HG03575 (cell line): ENCODE data around the gene FAM180B.
A peak's percentile ranks its signal among the peaks of the same experiment; 100 is the strongest.

Source experiments
- ATAC-seq: cut with Tn5 transposase; IDR thresholded peaks from one replicate; pipeline ENCODE4 v1.9.1; 2021; ENCODE audit not compliant: unreplicated experiment, insufficient number of reproducible peaks, low FRiP score; ENCODE audit errors: extremely low read depth

The FAM180B gene

DNA sequence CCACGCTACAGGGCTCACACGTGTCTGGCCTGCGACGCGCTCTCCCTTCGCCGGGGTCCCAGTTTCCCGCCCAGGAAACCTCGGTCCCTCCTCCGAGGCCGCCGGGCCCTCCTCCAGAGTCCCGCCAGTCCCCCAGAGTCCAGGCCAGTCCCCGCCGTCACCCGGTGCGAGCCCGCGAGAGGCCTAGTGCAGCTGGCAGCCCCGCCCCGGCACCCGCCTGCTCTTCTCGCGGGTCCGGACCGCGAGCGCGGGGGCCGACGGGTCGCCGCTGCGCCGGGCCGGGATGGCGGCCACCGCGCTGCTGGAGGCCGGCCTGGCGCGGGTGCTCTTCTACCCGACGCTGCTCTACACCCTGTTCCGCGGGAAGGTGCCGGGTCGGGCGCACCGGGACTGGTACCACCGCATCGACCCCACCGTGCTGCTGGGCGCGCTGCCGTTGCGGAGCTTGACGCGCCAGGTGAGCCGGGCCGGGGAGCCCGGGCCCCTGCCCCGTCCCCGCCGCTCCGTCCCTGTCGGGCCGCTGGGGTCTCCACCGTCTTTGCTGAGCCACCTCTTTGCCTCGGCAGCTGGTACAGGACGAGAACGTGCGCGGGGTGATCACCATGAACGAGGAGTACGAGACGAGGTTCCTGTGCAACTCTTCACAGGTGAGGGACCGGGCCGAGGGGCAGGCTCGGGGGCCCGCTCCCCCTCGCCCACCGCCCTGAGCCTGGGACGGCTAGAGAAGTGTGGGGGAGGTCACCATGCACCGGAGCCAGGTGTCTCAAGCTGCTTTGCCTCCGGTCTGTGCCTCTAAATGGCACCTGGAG lies 20.9 kb upstream of the FAM180B start, which contains the start of gene PTPMT1:
TSS of gene PTPMT1 (plus strand) at position 260 of the 809 bp plus-strand sequence. CDS start at position 284, 24 bp downstream.
- no peak for ATAC-seq

- ATAC-seq = no peak
These were observed 20.3 kb upstream of the FAM180B start for GRCh38 chr11:47566149-47566698.

DNA sequence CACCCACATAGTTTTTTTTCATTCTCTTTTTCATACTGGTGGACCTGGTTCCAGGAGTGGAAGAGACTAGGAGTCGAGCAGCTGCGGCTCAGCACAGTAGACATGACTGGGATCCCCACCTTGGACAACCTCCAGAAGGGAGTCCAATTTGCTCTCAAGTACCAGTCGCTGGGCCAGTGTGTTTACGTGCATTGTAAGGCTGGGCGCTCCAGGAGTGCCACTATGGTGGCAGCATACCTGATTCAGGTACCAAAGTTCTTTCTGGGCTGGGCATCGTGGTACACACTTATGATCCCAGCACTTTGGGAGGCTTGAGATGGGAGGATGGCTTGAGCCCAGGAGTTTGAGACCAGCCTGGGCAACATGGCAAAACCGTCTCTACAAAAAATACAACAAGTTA lies 16.8 kb upstream of the FAM180B start:
- ATAC-seq = no peak

GRCh38 chr11:47570651-47571356 lies 15.7 kb upstream of the FAM180B start:
- ATAC-seq = no peak

GRCh38 chr11:47571357-47571729 lies 15.1 kb upstream of the FAM180B start:
- no peak for ATAC-seq

GRCh38 chr11:47571895-47572294 lies 14.6 kb upstream of the FAM180B start:
- ATAC-seq = no peak

DNA sequence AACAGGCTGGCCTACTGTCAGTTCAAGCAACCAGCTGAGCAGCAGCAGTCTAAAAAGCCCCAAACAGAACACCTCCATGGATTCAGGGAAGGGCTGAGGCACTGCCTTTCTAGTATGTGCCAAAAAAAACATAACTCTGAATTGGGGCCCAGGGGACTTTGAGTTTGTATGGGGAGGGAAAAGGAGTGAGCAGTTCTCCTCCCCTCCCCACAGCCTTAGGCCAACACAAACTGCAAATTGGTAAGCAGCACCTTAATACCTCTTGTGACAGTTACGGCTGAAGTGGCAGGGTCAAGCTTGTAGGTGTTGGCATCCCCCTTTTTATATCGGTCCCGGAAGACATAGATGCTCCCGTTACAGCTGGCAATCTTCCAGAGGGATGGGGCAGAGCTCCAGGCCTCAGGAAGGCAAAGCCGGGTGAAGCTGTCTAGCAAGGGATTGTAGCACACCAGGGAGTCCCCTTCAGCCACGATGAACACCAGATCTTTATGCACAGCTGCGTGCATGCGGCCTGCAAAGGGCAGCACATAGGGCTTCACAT lies 13.7 kb upstream of the FAM180B start:
- no peak for ATAC-seq

DNA sequence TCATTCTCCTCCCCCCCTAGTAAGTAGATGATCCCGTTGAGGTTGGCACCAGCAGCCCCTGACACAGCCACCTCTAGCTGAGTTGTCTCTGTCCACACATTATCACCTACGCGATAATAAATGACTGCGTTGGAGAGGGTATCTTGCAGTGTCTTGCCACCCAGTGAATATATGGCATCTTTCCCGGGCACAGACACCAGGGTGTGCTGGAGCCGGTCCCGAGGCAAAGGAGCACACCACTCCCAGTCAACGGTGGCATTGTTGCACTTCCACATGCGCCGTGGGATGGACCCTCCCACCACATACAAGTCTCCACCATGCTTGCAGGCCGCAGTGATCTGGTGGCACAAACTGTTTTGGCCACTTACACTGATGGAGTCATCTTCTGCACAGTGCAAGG lies 13.2 kb upstream of the FAM180B start:
- ATAC-seq = no peak

DNA sequence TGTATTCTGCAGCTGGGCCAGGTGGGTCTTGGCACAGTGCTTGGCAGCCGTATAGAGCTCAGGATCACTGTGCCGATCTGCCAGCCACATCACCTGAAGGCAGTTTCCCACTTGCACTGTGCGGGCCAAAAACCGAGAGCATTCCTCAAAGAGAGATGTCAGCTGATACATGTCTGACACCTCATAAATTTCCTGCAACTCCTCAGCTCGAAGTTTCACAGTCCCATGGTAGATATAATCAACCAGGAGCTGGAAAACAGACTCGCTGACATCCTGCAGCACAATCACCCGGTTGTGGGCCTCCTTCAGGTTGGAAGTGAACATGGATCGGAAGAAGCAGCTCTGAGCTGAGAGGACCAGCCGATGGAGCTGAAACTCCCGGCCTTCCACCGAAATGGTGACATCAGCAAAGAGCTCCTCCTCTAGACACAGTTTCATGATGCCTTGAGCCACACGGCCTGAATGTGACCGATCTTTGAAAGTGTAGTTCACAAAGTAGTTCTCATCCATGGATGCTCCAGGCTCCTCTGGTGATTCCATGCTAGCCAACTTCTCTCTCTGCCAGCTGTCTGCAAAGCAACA lies 8.9 kb upstream of the FAM180B start:
- ATAC-seq = no peak

DNA sequence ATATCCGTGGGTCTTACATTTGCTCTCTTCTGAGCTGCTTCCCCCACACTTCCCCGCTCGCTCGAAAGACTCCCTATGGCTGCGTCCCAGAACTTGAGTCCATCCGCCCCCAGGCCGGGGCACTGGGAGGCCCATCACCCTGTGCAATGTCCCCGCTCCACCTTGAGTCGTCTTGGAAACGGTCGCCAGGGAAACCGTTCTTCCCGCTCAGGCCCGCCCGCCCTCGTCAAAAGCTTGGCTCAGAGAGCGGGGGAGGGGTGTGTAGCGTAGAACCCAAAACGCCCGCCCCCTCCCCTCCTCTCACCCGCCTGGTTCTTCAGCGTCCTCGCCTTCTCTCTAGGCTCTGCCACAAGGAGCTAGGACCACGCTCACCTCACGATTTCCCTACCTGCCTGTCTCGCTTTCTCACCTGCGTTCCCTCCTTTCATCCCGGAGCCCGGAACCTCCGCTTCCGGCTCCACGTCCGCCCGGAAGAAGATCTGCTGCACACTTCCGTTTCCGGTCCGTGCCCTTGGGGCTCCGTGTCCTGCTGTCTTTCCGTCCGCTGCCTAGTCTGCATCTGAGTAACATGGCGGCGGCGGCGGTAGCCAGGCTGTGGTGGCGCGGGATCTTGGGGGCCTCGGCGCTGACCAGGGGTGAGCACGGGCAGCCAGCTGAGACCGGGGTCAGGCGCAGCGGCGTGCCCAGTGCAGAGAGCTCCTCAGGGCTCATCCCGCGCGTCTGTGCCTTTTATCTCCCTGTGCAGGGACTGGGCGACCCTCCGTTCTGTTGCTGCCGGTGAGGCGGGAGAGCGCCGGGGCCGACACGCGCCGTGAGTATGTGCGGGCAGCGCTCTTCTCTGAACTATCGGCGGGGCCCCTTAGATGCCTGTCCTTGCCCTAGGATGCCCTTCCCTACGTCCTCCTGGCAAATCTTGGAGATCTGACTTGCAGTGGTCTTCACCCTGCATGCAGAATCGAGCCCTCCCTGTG lies 7.7 kb upstream of the FAM180B start, which contains the start of the genes KBTBD4 and NDUFS3:
TSS of gene KBTBD4 (minus strand) at position 447 of the 971 bp plus-strand sequence. CDS start at position 428, 19 bp downstream.
TSS of gene NDUFS3 (plus strand) at position 551 of the 971 bp plus-strand sequence. CDS start at position 569, 18 bp downstream.
- peak; percentile 71 for ATAC-seq

DNA sequence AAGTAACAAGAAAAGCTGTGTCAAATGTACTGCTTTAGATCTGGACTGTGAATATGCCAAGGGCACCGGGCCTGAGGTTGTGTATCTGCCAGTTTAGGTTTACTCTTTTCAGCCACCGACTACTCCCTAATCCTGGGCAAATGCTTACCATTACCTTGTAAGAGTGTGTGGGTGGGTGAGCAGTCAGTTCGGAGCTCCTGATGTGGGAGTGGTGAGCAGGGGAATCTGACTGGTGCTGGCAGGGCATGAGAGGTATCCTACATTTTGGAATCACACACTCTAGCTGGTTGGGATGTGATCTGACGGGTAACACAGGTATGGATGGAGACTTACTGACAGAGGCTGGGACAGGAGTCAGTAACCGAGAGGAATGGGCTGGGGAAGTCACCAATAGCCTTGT lies 2.6 kb upstream of the FAM180B start:
- ATAC-seq = no peak

DNA sequence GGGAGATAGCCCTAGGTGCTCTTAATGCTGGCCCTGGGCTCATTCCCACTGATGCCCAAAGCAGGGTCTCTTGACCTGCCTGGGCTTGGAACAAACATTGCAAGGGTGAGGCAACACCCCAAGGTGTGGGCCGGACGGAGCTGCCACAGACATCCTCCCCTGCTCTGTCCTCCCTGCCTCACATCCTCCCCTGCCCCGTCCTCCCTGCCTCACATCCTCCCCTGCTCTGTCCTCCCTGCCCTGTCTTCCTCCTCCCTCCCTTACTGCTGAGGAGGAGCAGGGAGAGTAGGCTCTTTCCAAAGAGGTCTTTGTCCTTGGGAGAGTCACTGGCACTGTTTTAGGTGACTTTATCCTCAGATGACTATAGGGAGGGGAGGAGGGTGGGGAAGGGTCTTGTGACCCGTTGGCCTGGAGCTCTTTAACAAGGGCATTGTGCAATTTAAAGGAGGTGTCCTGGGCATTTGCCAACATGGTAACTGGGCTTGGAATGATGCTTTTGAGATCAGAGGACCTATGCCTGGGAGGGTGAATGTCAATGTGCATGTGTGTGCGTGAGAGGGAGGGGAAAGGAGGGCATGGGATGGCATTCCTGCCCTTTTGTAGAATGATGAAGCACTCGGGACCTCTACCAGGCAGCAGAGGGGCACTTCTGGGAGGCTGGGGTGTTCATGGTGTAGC lies 700 bp downstream of the FAM180B start:
- ATAC-seq = no peak

DNA sequence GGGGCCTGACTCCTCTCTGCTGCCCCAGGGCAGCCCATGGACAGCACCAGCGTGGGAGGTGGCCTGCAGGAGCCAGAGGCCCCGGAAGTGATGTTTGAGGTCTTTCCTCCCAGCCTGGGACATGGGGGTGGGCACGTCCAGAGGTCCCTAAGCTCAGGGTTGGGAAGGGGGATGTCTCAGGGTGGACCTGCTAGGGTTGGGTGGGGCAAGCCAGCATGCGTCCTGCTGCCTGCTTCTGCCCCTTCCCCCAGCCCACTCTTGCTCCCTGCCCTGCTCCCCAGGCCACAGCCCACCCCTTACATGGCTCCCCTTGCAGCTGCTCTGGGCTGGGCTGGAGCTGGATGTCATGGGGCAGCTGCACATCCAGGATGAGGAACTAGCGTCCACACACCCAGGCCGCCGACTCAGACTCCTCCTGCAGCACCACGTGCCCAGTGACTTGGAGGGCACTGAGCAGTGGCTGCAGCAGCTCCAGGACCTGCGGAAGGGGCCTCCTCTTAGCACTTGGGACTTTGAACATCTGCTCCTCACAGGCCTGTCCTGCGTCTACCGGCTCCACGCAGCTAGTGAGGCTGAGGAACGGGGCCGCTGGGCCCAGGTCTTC lies 1.3 kb downstream of the FAM180B start:
- no peak for ATAC-seq

DNA sequence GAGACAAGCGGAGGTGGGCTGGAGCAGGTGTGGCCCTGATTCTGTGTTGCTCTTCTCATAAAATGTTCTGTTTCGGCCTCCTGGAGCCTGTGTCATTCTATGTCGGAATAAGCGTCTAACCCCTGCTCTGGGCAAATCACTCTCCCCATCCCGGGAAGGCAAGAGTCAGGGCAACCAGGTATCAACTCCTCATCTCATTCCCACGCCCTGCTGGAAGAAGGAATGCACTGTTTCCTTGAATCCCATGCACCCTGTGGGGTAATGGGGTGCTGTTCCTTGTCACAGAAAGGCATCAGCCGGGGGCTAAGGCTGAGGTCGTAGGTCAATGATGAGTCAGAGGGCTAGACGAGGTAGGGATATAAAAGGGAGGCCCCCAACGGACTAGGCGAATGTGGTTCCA lies 2.6 kb downstream of the FAM180B start:
- no peak for ATAC-seq

GRCh38 chr11:47589584-47589976 lies 3.1 kb downstream of the FAM180B start:
- ATAC-seq = no peak

- ATAC-seq = no peak
These were observed 3.7 kb downstream of the FAM180B start for GRCh38 chr11:47589977-47590861.
